NT2/D1 (cell line): ENCODE data around the gene FBXL17.

Experiments
- SUZ12 ChIP-seq: IDR thresholded peaks from 2 replicates; pipeline ENCODE4 v1.6.1; 2011; ENCODE audit not compliant: insufficient read length, insufficient read depth; ENCODE audit errors: extremely low read depth
- YY1 ChIP-seq: IDR thresholded peaks from 2 replicates; pipeline ENCODE4 v1.6.1; 2011; ENCODE audit not compliant: insufficient read length, insufficient read depth
- ZNF274 ChIP-seq: IDR thresholded peaks from 2 replicates; pipeline ENCODE4 v1.6.1; 2011; ENCODE audit warnings: mild to moderate bottlenecking, low read depth, low read length

DNA sequence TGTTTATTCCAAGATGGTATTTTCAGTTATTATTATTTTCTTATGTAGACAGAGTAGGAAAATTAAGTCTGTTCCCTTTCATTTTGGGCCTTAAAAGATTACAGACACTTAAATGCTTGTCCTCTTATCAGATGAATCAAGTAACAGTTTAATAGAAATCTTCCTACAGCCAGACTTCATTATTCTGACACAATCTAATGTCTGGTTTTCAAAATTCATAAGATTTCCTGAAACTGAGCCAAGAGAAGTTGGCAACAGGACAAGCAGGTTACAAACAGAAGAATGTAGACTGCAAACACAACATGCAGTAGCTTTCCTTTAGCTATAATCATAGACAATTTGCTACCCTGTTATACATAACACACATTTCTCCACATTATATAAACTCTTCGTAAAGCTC, 130.5 kb downstream of the FBXL17 start:
- no peak for TF ChIP-seq ZNF274
- no peak for TF ChIP-seq SUZ12
- TF ChIP-seq YY1: no peak
